OCI-LY1 (cell line): ENCODE data around the gene ARL17A.
"Not testable (repeated sequence)": the region's sequence is repeated elsewhere in the genome, so short reads cannot be mapped to it uniquely, and the experiment has no call there.

ENCODE experiments used
- EZH2 ChIP-seq: fragments of 200-600 bp; sonication (generic), shearing (Covaris generic); IDR thresholded peaks from 2 replicates; pipeline ENCODE4 v1.8.0; 2017; ENCODE audit warnings: borderline replicate concordance, mixed run types, mild to moderate bottlenecking, antibody characterized with exemption, low read length, moderate library complexity, mixed read lengths
- TF ChIP-seq, protein P1 (sequence below): fragments of 200-600 bp; sonication (generic), shearing (Covaris generic); IDR thresholded peaks from 2 replicates; pipeline ENCODE4 v1.5.1; 2017; ENCODE audit warnings: mild to moderate bottlenecking, antibody characterized with exemption, low read length, moderate library complexity, mixed read lengths

DNA sequence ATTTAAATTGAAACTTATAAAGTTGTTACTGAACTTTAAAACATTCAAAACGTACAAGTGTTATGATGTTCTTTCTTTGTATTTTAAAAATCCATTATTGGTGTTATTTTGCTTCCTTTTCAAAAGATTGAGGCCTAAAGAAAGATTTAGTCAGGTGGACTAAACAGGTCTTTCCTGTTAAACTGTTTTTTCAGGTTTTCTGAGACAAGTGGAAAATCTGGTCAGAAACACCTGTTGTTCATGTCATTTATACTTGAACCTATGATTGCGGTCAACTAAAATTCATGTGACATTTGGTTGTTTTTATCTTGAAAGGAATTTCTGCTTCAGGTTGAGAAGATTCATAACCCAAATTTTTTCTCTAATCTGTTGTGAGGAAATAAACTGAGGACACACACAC lies 98.2 kb downstream of the ARL17A start:
- not testable (repeated sequence) for TF ChIP-seq EZH2
- TF ChIP-seq, protein P1, sequence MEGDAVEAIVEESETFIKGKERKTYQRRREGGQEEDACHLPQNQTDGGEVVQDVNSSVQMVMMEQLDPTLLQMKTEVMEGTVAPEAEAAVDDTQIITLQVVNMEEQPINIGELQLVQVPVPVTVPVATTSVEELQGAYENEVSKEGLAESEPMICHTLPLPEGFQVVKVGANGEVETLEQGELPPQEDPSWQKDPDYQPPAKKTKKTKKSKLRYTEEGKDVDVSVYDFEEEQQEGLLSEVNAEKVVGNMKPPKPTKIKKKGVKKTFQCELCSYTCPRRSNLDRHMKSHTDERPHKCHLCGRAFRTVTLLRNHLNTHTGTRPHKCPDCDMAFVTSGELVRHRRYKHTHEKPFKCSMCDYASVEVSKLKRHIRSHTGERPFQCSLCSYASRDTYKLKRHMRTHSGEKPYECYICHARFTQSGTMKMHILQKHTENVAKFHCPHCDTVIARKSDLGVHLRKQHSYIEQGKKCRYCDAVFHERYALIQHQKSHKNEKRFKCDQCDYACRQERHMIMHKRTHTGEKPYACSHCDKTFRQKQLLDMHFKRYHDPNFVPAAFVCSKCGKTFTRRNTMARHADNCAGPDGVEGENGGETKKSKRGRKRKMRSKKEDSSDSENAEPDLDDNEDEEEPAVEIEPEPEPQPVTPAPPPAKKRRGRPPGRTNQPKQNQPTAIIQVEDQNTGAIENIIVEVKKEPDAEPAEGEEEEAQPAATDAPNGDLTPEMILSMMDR: not testable (repeated sequence)
